ENCODE results near the gene LHFPL6. TPM values are rescaled to one million over a fixed set of nuclear protein-coding genes. Genes with fewer than 3 reads are reported as not detected.

LHFPL6 gene
- polyA plus RNA-seq, 2 of the 4 experiments (the other 2 are of a cell fraction), result 1.7 to 5.4 TPM

DNA sequence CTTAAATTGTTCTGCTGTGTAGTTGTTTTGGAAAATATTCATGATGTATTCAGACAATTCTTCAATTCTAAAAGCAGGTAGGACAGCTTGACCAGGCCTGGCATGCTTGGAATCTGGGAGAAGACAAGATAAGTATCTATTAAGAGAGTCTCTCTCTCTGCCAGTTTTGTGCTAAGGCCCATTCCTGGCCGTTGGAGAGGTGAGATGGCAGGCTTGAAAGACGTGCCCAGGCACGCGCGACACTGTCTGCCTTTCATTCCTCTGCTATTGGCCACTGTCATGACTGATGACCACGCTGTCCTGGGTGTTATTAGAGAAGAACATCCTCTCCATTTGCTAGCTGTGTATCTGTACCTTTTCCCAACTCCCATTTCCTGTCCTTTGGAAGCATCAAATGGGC is 90.3 kb downstream of the LHFPL6 start:
- no peak for ATAC-seq
- Histone ChIP-seq H3K27ac (no peak overlapping the region), H3K4me2 (no peak overlapping the region), H3K4me3 (no peak overlapping the region), H3K9me3 (no peaks in the 10 kb centered on the region), H3K4me1 (no peaks in the 10 kb centered on the region)
- WGBS (ENCODE audit: missing lambda C conversion rate), result 66% methylated on average over 6 of the region's 6 CpGs
- TF ChIP-seq HEYL (CRISPR knock-in tag; IDR thresholded peaks at IDR 0.05), result no peak
- TF ChIP-seq SREBF2 (IDR thresholded peaks at IDR 0.05), result no peak
- TF ChIP-seq, protein P1, sequence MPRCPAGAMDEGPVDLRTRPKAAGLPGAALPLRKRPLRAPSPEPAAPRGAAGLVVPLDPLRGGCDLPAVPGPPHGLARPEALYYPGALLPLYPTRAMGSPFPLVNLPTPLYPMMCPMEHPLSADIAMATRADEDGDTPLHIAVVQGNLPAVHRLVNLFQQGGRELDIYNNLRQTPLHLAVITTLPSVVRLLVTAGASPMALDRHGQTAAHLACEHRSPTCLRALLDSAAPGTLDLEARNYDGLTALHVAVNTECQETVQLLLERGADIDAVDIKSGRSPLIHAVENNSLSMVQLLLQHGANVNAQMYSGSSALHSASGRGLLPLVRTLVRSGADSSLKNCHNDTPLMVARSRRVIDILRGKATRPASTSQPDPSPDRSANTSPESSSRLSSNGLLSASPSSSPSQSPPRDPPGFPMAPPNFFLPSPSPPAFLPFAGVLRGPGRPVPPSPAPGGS (IDR thresholded peaks at IDR 0.05), result no peak
- no peak for TF ChIP-seq KDM1A (IDR thresholded peaks at IDR 0.05; ENCODE audit: low read depth)
- no peak for TF ChIP-seq EHMT2 (IDR thresholded peaks at IDR 0.05; ENCODE audit: low read depth)
- POLR2A ChIA-PET, result no interaction called here
- CTCF ChIA-PET, result no interaction called here
- no peak for DNase-seq (ENCODE audit: low read depth in 1 of 2, low spot score in 1 of 2)
- no peak for FAIRE-seq

DNA sequence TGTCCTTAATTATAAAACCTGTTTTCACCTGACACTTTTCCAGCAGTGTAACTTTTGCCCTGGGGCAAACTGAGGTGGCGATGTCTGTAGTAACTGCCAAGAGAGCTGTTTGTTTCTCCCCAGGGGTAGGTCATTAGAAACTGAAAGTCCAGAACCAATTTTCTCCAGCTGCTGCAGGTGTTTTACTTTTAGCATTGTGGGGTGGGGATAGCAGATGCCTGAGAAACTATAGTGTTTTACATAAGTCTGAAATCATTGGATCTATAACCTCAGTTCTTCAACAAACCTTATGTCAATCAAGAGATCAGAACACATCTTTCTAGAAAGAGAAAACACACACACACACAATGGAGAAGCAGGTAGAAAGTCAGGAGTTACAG is 92.7 kb downstream of the LHFPL6 start:
- no peaks in the 10 kb centered on the region for H3K9me3 ChIP-seq
- H3K4me3 ChIP-seq, result no peak overlapping the region
- TF ChIP-seq EHMT2 (IDR thresholded peaks at IDR 0.05; ENCODE audit: low read depth) (no peak), TFCP2L1 (CRISPR knock-in tag; IDR thresholded peaks at IDR 0.05) (no peak), ESRRA (IDR thresholded peaks at IDR 0.05; ENCODE audit: borderline replicate concordance, low read length) (no peak), HOXB13 (CRISPR knock-in tag; IDR thresholded peaks at IDR 0.05; ENCODE audit: low read depth) (no peak), RAD21 (conservative IDR thresholded peaks at IDR 0.05 in 1 of 2, IDR thresholded peaks at IDR 0.05 in 1 of 2) (no peak), CHD2 (IDR thresholded peaks at IDR 0.05; ENCODE audit: low read length, partially characterized antibody) (no peak), MAFK (IDR thresholded peaks at IDR 0.05; ENCODE audit: partially characterized antibody) (no peak), ZNF302 (CRISPR knock-in tag; IDR thresholded peaks at IDR 0.05) (no peak), ZSCAN20 (CRISPR knock-in tag; IDR thresholded peaks at IDR 0.05) (no peak), BHLHE40 (IDR thresholded peaks at IDR 0.05; ENCODE audit: low read depth, low read length) (no peak), HDAC2 (IDR thresholded peaks at IDR 0.05) (no peak), KDM5A (IDR thresholded peaks at IDR 0.05) (no peak)
- DNase-seq (ENCODE audit: low read depth in 1 of 2, low spot score in 1 of 2) (no peak), ATAC-seq (no peak), FAIRE-seq (no peak)
- H3K4me1 ChIP-seq, result no peaks in the 10 kb centered on the region
- H3K4me2 ChIP-seq, result no peak overlapping the region
- ChIA-PET POLR2A (no interaction called here), CTCF (no interaction called here)
- WGBS (ENCODE audit: missing lambda C conversion rate), result 38% methylated on average over 1 of the region's 1 CpG
- H3K27ac ChIP-seq, result no peak overlapping the region

DNA sequence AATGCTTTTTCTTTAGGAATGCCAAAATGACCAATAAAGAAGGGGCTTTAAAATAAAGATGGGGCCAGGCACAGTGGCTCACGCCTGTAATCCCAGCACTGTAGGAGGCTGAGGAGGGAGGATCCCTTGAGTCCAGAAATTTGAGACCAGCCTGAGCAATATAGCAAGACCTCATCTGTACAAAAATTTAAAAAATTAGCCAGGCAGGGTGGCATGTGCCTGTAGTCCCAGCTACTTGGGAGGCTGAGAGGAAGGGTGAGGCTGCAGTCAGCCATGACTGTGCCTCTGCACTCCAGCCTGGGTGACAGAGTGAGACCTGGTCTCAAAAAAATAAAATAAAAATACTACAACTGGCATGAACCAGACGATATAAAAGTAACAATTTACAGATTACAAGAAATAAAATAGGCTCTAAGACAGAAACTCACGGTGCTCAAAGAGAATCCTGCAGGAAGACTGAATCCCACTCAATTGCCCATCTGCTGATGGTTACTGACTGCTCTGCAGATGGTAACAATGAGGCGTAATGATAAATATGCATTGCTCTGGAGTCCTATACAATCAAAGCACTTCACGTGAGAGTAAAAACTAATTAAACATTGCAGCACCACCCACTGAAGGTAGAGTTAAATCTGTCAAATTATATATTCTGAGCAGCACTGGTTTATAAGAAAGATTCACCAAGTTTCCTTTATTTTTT is 93.2 kb downstream of the LHFPL6 start:
- POLR2A ChIA-PET, result no interaction called here
- H3K27ac ChIP-seq, result no peak overlapping the region
- H3K9me3 ChIP-seq, result no peaks in the 10 kb centered on the region
- no peak for DNase-seq (ENCODE audit: low read depth in 1 of 2, low spot score in 1 of 2)
- WGBS (ENCODE audit: missing lambda C conversion rate), result 54% methylated on average over 5 of the region's 5 CpGs
- no peak overlapping the region for H3K4me3 ChIP-seq
- no peak overlapping the region for H3K4me2 ChIP-seq
- TF ChIP-seq JUNB (IDR thresholded peaks at IDR 0.05) (no peak), HDAC2 (IDR thresholded peaks at IDR 0.05) (no peak), CBX8 (IDR thresholded peaks at IDR 0.05) (no peak), SMC3 (IDR thresholded peaks at IDR 0.05) (no peak)
- H3K4me1 ChIP-seq, result no peaks in the 10 kb centered on the region
- no peak for FAIRE-seq
- no peak for ATAC-seq
- CTCF ChIA-PET, result no interaction called here

DNA sequence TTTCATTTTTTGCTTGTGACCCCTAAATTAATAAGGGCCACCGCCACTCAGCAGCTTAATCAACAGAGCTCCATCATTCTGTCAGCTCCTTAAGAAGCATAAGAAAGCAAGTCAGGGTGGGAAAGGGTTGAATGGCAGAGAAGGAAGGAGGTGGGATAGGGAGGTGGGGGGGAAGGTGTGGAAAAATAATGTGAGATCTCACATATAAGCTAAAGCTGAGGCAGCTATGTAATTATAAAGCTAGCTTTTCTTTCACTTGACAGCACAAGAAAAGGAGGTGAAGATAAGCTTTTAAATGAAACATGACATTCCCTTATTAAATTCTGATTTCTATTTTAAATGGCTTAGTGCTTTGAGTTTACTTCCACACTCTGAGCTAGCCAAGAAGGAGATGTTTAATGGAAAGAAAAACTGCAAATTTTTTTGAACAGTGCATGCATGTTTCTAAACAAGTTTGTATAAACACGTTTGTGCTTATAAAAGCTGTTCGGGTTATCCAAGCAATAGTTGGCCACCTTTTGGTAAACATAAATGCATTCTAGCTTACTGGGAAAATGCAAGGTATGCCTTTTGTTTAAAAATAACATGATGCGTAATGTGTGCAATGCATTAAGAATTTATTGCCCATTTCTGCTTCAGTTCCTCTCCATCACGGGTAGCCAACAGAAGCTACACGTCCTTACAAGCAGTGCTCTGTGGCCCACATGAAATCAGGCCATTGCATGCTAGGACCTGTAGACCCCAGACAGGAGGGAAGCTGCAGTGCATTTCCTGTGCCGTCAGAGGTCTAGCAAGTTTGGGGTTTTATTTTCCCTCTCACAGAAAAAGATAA is 96.2 kb downstream of the LHFPL6 start:
- no peak overlapping the region for H3K27ac ChIP-seq
- CTCF ChIA-PET, result interaction anchor here (1.0 kb wide), 1 partner anchor 362 kb away, joined by 3 read pairs; no protein-coding TSS in a partner anchor

More for the DNA sequence above, 96.2 kb downstream of the LHFPL6 start:
- POLR2A ChIA-PET, result no interaction called here
- 26% methylated on average over 7 of the region's 7 CpGs for WGBS (ENCODE audit: missing lambda C conversion rate)
- TF ChIP-seq KDM5A (IDR thresholded peaks at IDR 0.05) (no peak), CBX8 (IDR thresholded peaks at IDR 0.05) (no peak)
- TF ChIP-seq, protein P2, sequence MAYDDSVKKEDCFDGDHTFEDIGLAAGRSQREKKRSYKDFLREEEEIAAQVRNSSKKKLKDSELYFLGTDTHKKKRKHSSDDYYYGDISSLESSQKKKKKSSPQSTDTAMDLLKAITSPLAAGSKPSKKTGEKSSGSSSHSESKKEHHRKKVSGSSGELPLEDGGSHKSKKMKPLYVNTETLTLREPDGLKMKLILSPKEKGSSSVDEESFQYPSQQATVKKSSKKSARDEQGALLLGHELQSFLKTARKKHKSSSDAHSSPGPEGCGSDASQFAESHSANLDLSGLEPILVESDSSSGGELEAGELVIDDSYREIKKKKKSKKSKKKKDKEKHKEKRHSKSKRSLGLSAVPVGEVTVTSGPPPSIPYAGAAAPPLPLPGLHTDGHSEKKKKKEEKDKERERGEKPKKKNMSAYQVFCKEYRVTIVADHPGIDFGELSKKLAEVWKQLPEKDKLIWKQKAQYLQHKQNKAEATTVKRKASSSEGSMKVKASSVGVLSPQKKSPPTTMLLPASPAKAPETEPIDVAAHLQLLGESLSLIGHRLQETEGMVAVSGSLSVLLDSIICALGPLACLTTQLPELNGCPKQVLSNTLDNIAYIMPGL (CRISPR knock-in tag; IDR thresholded peaks at IDR 0.05; ENCODE audit: borderline replicate concordance), result no peak
- TF ChIP-seq, protein P3, sequence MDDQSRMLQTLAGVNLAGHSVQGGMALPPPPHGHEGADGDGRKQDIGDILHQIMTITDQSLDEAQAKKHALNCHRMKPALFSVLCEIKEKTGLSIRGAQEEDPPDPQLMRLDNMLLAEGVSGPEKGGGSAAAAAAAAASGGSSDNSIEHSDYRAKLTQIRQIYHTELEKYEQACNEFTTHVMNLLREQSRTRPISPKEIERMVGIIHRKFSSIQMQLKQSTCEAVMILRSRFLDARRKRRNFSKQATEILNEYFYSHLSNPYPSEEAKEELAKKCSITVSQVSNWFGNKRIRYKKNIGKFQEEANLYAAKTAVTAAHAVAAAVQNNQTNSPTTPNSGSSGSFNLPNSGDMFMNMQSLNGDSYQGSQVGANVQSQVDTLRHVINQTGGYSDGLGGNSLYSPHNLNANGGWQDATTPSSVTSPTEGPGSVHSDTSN (IDR thresholded peaks at IDR 0.05), result no peak
- DNase-seq (ENCODE audit: low read depth in 1 of 2, low spot score in 1 of 2) (no peak), ATAC-seq (no peak), FAIRE-seq (no peak)
- Histone ChIP-seq H3K4me2 (peak overlapping the region; percentile 21; the same call in 2 of the 3 replicates), H3K9me3 (no peaks in the 10 kb centered on the region), H3K4me1 (no peaks in the 10 kb centered on the region), H3K4me3 (no peak overlapping the region)
